Uterus (tissue), 2 donors: Measurements from ENCODE around the gene GGCX.

Experiments used
- POLR2A ChIP-seq, 2 donors: fragments of 450-650 bp; IDR thresholded peaks; one replicate each; pipeline ENCODE4 v1.6.1; 2016; ENCODE audit warnings: antibody characterized with exemption in 2 of 2, mild to moderate bottlenecking in 1 of 2, moderate library complexity in 1 of 2
- TF ChIP-seq, protein P1 (sequence below), 4 experiments: fragments of 200-600 bp in 2 of 4; fragments of 450-650 bp in 2 of 4; sonication (generic) in 2 of 4; IDR thresholded peaks; one replicate each; pipeline ENCODE4 v1.5.1; 2016 to 2019; ENCODE audit warnings: antibody characterized with exemption in 4 of 4, mild to moderate bottlenecking in 2 of 4, moderate library complexity in 1 of 4

DNA sequence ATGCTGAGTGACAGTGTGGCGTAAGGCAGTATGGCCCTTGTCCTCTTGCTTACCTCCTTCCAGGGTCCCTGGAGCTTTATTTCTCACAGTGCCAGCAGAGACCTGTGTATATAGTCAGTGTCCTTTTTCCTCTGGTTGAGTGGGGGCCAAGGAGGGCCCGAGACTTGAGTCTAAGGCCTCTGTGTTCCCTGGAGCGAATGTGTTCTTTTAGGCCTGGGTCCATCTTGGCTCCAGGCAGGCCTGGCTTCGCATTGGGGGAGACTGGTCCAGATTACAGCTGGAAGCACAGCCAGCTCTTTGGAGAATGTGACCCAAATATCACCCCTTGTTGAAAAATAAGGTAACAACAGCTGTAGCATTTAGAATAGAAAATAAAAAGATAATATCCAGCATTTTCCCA, 27.9 kb upstream of the GGCX start:
- TF ChIP-seq, protein P1, sequence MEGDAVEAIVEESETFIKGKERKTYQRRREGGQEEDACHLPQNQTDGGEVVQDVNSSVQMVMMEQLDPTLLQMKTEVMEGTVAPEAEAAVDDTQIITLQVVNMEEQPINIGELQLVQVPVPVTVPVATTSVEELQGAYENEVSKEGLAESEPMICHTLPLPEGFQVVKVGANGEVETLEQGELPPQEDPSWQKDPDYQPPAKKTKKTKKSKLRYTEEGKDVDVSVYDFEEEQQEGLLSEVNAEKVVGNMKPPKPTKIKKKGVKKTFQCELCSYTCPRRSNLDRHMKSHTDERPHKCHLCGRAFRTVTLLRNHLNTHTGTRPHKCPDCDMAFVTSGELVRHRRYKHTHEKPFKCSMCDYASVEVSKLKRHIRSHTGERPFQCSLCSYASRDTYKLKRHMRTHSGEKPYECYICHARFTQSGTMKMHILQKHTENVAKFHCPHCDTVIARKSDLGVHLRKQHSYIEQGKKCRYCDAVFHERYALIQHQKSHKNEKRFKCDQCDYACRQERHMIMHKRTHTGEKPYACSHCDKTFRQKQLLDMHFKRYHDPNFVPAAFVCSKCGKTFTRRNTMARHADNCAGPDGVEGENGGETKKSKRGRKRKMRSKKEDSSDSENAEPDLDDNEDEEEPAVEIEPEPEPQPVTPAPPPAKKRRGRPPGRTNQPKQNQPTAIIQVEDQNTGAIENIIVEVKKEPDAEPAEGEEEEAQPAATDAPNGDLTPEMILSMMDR (IDR thresholded peaks at IDR 0.05): no peak
- TF ChIP-seq POLR2A (IDR thresholded peaks at IDR 0.05): no peak
